ENCODE results near the gene TTBK1. TPM values are rescaled to one million over a fixed set of nuclear protein-coding genes. Genes with fewer than 3 reads are reported as not detected.

The TTBK1 gene
- total RNA-seq (under 1 TPM; 0.33 to 0.69 (median 0.58) TPM), polyA plus RNA-seq (0.29 TPM)
- long read RNA-seq, donor 1, partial matches to known transcripts = 1 of 1 reads
- long read RNA-seq, donor 1, other reads (novel, unspliced or antisense) = 0 of 1 reads
- long read RNA-seq, donor 2 = 0 reads
- long read RNA-seq, donor 3 = 0 reads
- long read RNA-seq, donor 4 = 0 reads

DNA sequence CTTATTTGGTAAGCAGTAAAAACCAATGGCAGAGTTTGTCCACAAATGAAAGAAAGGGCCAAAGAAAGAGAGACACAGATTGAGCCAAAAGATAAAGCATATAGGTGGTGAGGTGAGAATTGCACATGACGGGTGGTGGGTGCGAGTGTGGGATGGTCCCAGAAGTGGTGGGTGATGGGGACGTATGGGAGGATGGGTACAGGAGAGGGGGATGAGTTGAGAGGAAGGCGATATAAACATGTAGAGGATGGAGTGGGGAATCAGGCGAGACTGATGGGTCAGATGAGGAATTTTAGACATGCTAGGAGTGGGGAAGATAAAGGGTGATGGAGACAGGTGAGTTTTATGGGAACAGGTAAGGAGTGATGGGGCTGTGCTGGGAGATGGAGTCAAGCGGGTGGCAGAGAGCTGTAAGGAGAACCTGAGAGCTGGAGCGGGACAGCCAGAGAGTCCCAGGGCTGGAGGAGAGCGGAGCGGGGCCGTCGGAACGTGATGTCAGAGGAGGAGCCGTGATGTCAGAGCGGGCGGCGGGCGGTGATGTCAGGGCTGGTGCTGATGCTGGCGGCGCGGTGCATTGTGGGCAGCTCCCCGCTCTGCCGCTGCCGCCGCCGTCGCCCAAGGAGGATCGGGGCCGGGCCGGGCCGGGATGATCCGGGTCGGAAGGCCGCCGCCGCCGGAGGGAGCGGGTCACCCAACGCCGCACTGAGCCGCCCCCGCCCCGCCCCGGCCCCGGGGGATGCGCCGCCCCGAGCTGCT, at the start of gene TTBK1:
Gene TTBK1, plus strand, starts transcription at position 574 of the 756 bp plus-strand sequence. CDS start 3,180 bp downstream, outside the sequence.
- Histone ChIP-seq H3K4me1 (ENCODE audit: control insufficient read depth, insufficient read depth, low read length) (no peaks in the 10 kb centered on the region), H3K27ac (ENCODE audit: low read length) (no peak within 1 kb of the TSS), H3K27me3 (ENCODE audit: control insufficient read depth, insufficient read depth) (no peaks in the 10 kb centered on the region), H3K4me3 (ENCODE audit: low read length) (no peak within 1 kb of the TSS), H3K9me3 (ENCODE audit: control insufficient read depth, low read length) (no peaks in the 10 kb centered on the region)
- WGBS = 8% methylated on average over 47 of the region's 47 CpGs
- no peak for DNase-seq
- intact Hi-C loops (cut with DNase I) = no loop called here
- ATAC-seq = no peak

DNA sequence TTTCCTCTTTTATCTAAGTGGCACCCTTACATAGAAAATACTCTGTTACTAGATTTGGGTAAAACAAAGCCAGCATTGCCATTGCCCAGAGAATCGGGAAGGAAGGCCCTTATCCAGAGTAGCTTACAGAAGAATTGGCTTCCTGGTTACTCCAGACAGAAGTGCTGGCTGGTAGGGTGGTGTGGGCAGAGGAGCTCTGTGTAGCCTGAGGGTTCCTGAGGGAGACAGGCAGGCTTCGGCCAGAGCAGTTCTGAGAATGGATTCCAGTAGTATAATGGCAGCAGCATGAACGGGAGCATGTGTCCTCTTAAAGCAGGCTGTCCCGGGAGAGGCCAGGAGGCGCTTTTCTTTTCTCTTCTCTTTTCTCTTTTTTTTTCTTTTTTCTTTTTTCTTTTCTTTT, 49.4 kb upstream of the TTBK1 start:
- no peaks in the 10 kb centered on the region for H3K27me3 ChIP-seq (ENCODE audit: control insufficient read depth, insufficient read depth)
- no peak overlapping the region for H3K4me3 ChIP-seq (ENCODE audit: low read length)
- H3K27ac ChIP-seq (ENCODE audit: low read length) = no peak overlapping the region
- intact Hi-C loops (cut with DNase I) = no loop called here
- WGBS = 91% methylated on average over 5 of the region's 5 CpGs
- H3K9me3 ChIP-seq (ENCODE audit: control insufficient read depth, low read length) = no peaks in the 10 kb centered on the region
- no peaks in the 10 kb centered on the region for H3K4me1 ChIP-seq (ENCODE audit: control insufficient read depth, insufficient read depth, low read length)
- no peak for DNase-seq
- ATAC-seq = no peak

- H3K9me3 ChIP-seq (ENCODE audit: control insufficient read depth, low read length) = no peaks in the 10 kb centered on the region
- no peak for DNase-seq
- no peaks in the 10 kb centered on the region for H3K4me1 ChIP-seq (ENCODE audit: control insufficient read depth, insufficient read depth, low read length)
- H3K27me3 ChIP-seq (ENCODE audit: control insufficient read depth, insufficient read depth) = no peaks in the 10 kb centered on the region
- intact Hi-C loops (cut with DNase I) = no loop called here
- H3K4me3 ChIP-seq (ENCODE audit: low read length) = no peak overlapping the region
- no peak overlapping the region for H3K27ac ChIP-seq (ENCODE audit: low read length)
- WGBS = 86% methylated on average over 5 of the region's 5 CpGs
- ATAC-seq = no peak
Observed at GRCh38 chr6:43196337-43196736, 46.9 kb upstream of the TTBK1 start.

- 90% methylated on average over 6 of the region's 6 CpGs for WGBS
- DNase-seq = no peak
- Histone ChIP-seq H3K9me3 (ENCODE audit: control insufficient read depth, low read length) (no peaks in the 10 kb centered on the region), H3K4me1 (ENCODE audit: control insufficient read depth, insufficient read depth, low read length) (no peaks in the 10 kb centered on the region), H3K27me3 (ENCODE audit: control insufficient read depth, insufficient read depth) (no peaks in the 10 kb centered on the region), H3K27ac (ENCODE audit: low read length) (no peak overlapping the region), H3K4me3 (ENCODE audit: low read length) (no peak overlapping the region)
- no peak for ATAC-seq
- intact Hi-C loops (cut with DNase I) = no loop called here
Observed at GRCh38 chr6:43199912-43200311, 43.4 kb upstream of the TTBK1 start.

DNA sequence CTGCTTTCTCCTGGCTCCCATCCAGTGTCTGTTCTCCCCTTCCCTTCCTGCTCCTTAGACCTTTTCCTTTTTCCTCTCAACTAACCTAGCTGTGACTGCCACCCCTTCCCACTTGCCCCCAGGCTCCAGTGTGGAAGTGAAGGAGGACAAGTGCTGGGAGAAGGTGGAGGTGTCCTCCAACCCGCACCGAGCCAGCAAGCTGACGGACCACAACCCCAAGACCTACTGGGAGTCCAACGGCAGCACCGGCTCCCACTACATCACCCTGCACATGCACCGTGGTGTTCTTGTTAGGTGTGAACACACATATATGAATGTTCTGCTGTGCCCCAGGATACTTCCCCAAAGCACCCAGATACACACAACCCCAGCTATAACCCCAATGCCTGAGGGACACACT, 42.7 kb upstream of the TTBK1 start:
- intact Hi-C loops (cut with DNase I) = no loop called here
- 88% methylated on average over 6 of the region's 6 CpGs for WGBS
- Histone ChIP-seq H3K27ac (ENCODE audit: low read length) (no peak overlapping the region), H3K4me1 (ENCODE audit: control insufficient read depth, insufficient read depth, low read length) (no peaks in the 10 kb centered on the region), H3K9me3 (ENCODE audit: control insufficient read depth, low read length) (no peaks in the 10 kb centered on the region), H3K27me3 (ENCODE audit: control insufficient read depth, insufficient read depth) (no peaks in the 10 kb centered on the region), H3K4me3 (ENCODE audit: low read length) (no peak overlapping the region)
- ATAC-seq (no peak), DNase-seq (no peak)

- no peak overlapping the region for H3K27ac ChIP-seq (ENCODE audit: low read length)
- ATAC-seq (no peak), DNase-seq (no peak)
- intact Hi-C loops (cut with DNase I) = no loop called here
- H3K27me3 ChIP-seq (ENCODE audit: control insufficient read depth, insufficient read depth) = no peaks in the 10 kb centered on the region
- no peaks in the 10 kb centered on the region for H3K9me3 ChIP-seq (ENCODE audit: control insufficient read depth, low read length)
- H3K4me3 ChIP-seq (ENCODE audit: low read length) = no peak overlapping the region
- WGBS = 87% methylated on average over 5 of the region's 5 CpGs
- H3K4me1 ChIP-seq (ENCODE audit: control insufficient read depth, insufficient read depth, low read length) = no peaks in the 10 kb centered on the region
Observed at GRCh38 chr6:43202451-43202850, 40.8 kb upstream of the TTBK1 start.

GRCh38 chr6:43203029-43203717, 40.1 kb upstream of the TTBK1 start:
- H3K4me3 ChIP-seq (ENCODE audit: low read length) = no peak overlapping the region
- WGBS = 93% methylated on average over 17 of the region's 17 CpGs
- H3K27ac ChIP-seq (ENCODE audit: low read length) = no peak overlapping the region
- no peak for ATAC-seq
- H3K9me3 ChIP-seq (ENCODE audit: control insufficient read depth, low read length) = no peaks in the 10 kb centered on the region
- H3K27me3 ChIP-seq (ENCODE audit: control insufficient read depth, insufficient read depth) = no peaks in the 10 kb centered on the region
- no peak for DNase-seq
- intact Hi-C loops (cut with DNase I) = no loop called here
- no peaks in the 10 kb centered on the region for H3K4me1 ChIP-seq (ENCODE audit: control insufficient read depth, insufficient read depth, low read length)

DNA sequence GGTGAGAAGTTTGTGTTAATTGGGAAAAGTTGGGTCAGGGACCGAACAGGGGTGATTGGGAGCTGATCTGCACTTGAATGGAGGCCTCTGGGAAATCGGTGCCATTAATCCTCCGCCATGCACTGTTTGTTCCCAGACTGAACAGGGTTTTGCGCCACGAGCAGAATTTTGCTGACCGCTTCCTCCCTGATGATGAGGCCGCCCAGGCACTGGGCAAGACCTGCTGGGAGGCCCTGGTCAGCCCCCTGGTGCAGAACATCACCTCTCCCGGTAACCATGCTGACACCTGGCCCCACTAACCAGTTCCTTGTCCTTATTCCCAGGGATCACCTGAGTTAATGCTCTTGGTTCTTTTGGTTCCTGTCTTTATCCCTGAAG, 39.6 kb upstream of the TTBK1 start:
- no peaks in the 10 kb centered on the region for H3K4me1 ChIP-seq (ENCODE audit: control insufficient read depth, insufficient read depth, low read length)
- 95% methylated on average over 8 of the region's 8 CpGs for WGBS
- no peak for ATAC-seq
- no peaks in the 10 kb centered on the region for H3K9me3 ChIP-seq (ENCODE audit: control insufficient read depth, low read length)
- no peak overlapping the region for H3K27ac ChIP-seq (ENCODE audit: low read length)
- H3K4me3 ChIP-seq (ENCODE audit: low read length) = no peak overlapping the region
- no peaks in the 10 kb centered on the region for H3K27me3 ChIP-seq (ENCODE audit: control insufficient read depth, insufficient read depth)
- no peak for DNase-seq
- intact Hi-C loops (cut with DNase I) = no loop called here

- Histone ChIP-seq H3K4me3 (ENCODE audit: low read length) (no peak overlapping the region), H3K27me3 (ENCODE audit: control insufficient read depth, insufficient read depth) (no peaks in the 10 kb centered on the region), H3K9me3 (ENCODE audit: control insufficient read depth, low read length) (no peaks in the 10 kb centered on the region), H3K27ac (ENCODE audit: low read length) (no peak overlapping the region), H3K4me1 (ENCODE audit: control insufficient read depth, insufficient read depth, low read length) (no peaks in the 10 kb centered on the region)
- ATAC-seq = no peak
- DNase-seq = no peak
- intact Hi-C loops (cut with DNase I) = no loop called here
- WGBS = 93% methylated on average over 23 of the region's 23 CpGs
Observed at GRCh38 chr6:43204271-43205105, 38.8 kb upstream of the TTBK1 start.

GRCh38 chr6:43205849-43206248, 37.4 kb upstream of the TTBK1 start:
- Histone ChIP-seq H3K4me3 (ENCODE audit: low read length) (no peak overlapping the region), H3K9me3 (ENCODE audit: control insufficient read depth, low read length) (no peaks in the 10 kb centered on the region), H3K4me1 (ENCODE audit: control insufficient read depth, insufficient read depth, low read length) (no peaks in the 10 kb centered on the region), H3K27me3 (ENCODE audit: control insufficient read depth, insufficient read depth) (no peaks in the 10 kb centered on the region), H3K27ac (ENCODE audit: low read length) (no peak overlapping the region)
- intact Hi-C loops (cut with DNase I) = no loop called here
- WGBS = 94% methylated on average over 10 of the region's 10 CpGs
- no peak for ATAC-seq
- DNase-seq = peak in 1 of 3 donors; percentile 20

DNA sequence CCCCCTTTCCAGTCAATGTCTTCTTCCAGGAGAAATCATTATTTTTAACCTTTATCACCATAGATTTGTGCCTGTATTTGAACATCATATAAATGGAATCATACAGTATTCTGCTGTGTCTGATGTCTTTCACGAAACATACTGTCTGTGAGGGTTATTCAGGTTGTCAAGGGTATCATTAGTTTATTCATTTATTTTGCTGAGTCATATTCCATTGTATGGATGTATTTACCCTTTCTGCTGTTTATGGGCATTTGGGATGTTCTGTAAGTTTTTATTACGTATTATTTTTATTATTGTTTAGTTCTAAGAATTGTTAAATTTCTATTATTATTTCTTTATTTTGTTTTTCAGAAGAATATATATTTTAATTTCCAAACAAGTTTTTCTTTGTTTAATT, 36.0 kb upstream of the TTBK1 start:
- no peak overlapping the region for H3K27ac ChIP-seq (ENCODE audit: low read length)
- WGBS = 95% methylated on average over 2 of the region's 2 CpGs
- H3K27me3 ChIP-seq (ENCODE audit: control insufficient read depth, insufficient read depth) = no peaks in the 10 kb centered on the region
- H3K9me3 ChIP-seq (ENCODE audit: control insufficient read depth, low read length) = no peaks in the 10 kb centered on the region
- ATAC-seq = no peak
- intact Hi-C loops (cut with DNase I) = no loop called here
- H3K4me1 ChIP-seq (ENCODE audit: control insufficient read depth, insufficient read depth, low read length) = no peaks in the 10 kb centered on the region
- H3K4me3 ChIP-seq (ENCODE audit: low read length) = no peak overlapping the region
- DNase-seq = no peak

Measured in right cardiac atrium (tissue), 5 donors.